Measurements from ENCODE around the gene DNAH1.

Gene DNAH1

GRCh38 chr3:52311576-52312119 lies 4.5 kb upstream of the DNAH1 start:
- no peak for DNase-seq (ENCODE audit: low read depth)

GRCh38 chr3:52313188-52313773 lies 2.8 kb upstream of the DNAH1 start:
- no peak for DNase-seq (ENCODE audit: low read depth)

GRCh38 chr3:52313774-52314188 lies 2.3 kb upstream of the DNAH1 start:
- DNase-seq (ENCODE audit: low read depth) = no peak

GRCh38 chr3:52314489-52314888 lies 1.6 kb upstream of the DNAH1 start:
- no peak for DNase-seq (ENCODE audit: low read depth)

GRCh38 chr3:52315006-52315405 lies 1.1 kb upstream of the DNAH1 start:
- DNase-seq (ENCODE audit: low read depth) = no peak

GRCh38 chr3:52317208-52318000 lies 1.3 kb downstream of the DNAH1 start:
- peak; percentile 61 for DNase-seq (ENCODE audit: low read depth)

- no peak for DNase-seq (ENCODE audit: low read depth)
These were observed 2.2 kb downstream of the DNAH1 start for GRCh38 chr3:52318186-52318816.

GRCh38 chr3:52319921-52320595 lies 3.9 kb downstream of the DNAH1 start:
- no peak for DNase-seq (ENCODE audit: low read depth)

GRCh38 chr3:52321481-52321880 lies 5.4 kb downstream of the DNAH1 start:
- DNase-seq (ENCODE audit: low read depth) = no peak

GRCh38 chr3:52322466-52322865 lies 6.3 kb downstream of the DNAH1 start:
- DNase-seq (ENCODE audit: low read depth) = no peak

- DNase-seq (ENCODE audit: low read depth) = no peak
These were observed 7.6 kb downstream of the DNAH1 start for GRCh38 chr3:52323526-52324295.

- no peak for DNase-seq (ENCODE audit: low read depth)
These were observed 8.6 kb downstream of the DNAH1 start for GRCh38 chr3:52324676-52325075.

- DNase-seq (ENCODE audit: low read depth) = no peak
These were observed 9.6 kb downstream of the DNAH1 start for GRCh38 chr3:52325686-52326085.

GRCh38 chr3:52326976-52327375 lies 10.9 kb downstream of the DNAH1 start:
- no peak for DNase-seq (ENCODE audit: low read depth)

- no peak for DNase-seq (ENCODE audit: low read depth)
These were observed 11.6 kb downstream of the DNAH1 start for GRCh38 chr3:52327486-52328290.

- DNase-seq (ENCODE audit: low read depth) = no peak
These were observed 12.5 kb downstream of the DNAH1 start for GRCh38 chr3:52328536-52329080.

- no peak for DNase-seq (ENCODE audit: low read depth)
These were observed 14.2 kb downstream of the DNAH1 start for GRCh38 chr3:52330194-52330805.

- DNase-seq (ENCODE audit: low read depth) = no peak
These were observed 15.0 kb downstream of the DNAH1 start for GRCh38 chr3:52331091-52331490.

GRCh38 chr3:52331906-52332305 lies 15.8 kb downstream of the DNAH1 start:
- DNase-seq (ENCODE audit: low read depth) = no peak

Measured in activated T-cell treated with anti-CD3 and anti-CD28 coated beads for 24 hours (primary cell).